Measurements from ENCODE around the gene FAM222A.

Gene FAM222A

GRCh38 chr12:109773384-109774011, 59.9 kb downstream of the FAM222A start:
- Histone ChIP-seq H3K79me2 (ENCODE audit: low read length) (peaks cover 17% of the 10 kb centered on the region), H2AFZ (ENCODE audit: low read depth, low read length) (peak overlapping the region; percentile 51), H3K27ac (ENCODE audit: low read length) (no peak overlapping the region), H3K36me3 (replicated peaks; ENCODE audit: low read depth, low read length) (no peaks in the 10 kb centered on the region), H3K4me1 (ENCODE audit: low read length) (peaks cover 26% of the 10 kb centered on the region), H3K27me3 (ENCODE audit: low read depth, low read length) (no peaks in the 10 kb centered on the region), H3K4me2 (ENCODE audit: low read length) (peak overlapping the region; percentile 83), H3K4me3 (ENCODE audit: low read length) (peak overlapping the region; percentile 84), H3K9ac (ENCODE audit: low read length) (peak overlapping the region; percentile 45), H3K9me3 (ENCODE audit: insufficient read depth, low read length) (no peaks in the 10 kb centered on the region), H4K20me1 (ENCODE audit: insufficient read depth, low read length) (no peaks in the 10 kb centered on the region)
- no peak for TF ChIP-seq EZH2phosphoT487 (IDR thresholded peaks at IDR 0.05; ENCODE audit: low read depth)
- TF ChIP-seq CTCF (IDR thresholded peaks at IDR 0.05; ENCODE audit: low read depth, low read length) = no peak

- Histone ChIP-seq H3K27ac (ENCODE audit: low read length) (no peak overlapping the region), H3K36me3 (replicated peaks; ENCODE audit: low read depth, low read length) (no peaks in the 10 kb centered on the region), H3K79me2 (ENCODE audit: low read length) (peaks cover 17% of the 10 kb centered on the region), H3K4me1 (ENCODE audit: low read length) (peaks cover 26% of the 10 kb centered on the region), H4K20me1 (ENCODE audit: insufficient read depth, low read length) (no peaks in the 10 kb centered on the region), H2AFZ (ENCODE audit: low read depth, low read length) (no peak overlapping the region), H3K9ac (ENCODE audit: low read length) (no peak overlapping the region), H3K4me3 (ENCODE audit: low read length) (no peak overlapping the region), H3K9me3 (ENCODE audit: insufficient read depth, low read length) (peaks cover 4% of the 10 kb centered on the region; the same call in 1 of the 2 replicates), H3K4me2 (ENCODE audit: low read length) (0 out of 2 replicates have a peak overlapping the region, but pooled peaks have one; percentile 16), H3K27me3 (ENCODE audit: low read depth, low read length) (no peaks in the 10 kb centered on the region)
- TF ChIP-seq EZH2phosphoT487 (IDR thresholded peaks at IDR 0.05; ENCODE audit: low read depth) = no peak
- TF ChIP-seq CTCF (IDR thresholded peaks at IDR 0.05; ENCODE audit: low read depth, low read length) = peak; percentile 86
These were observed 61.7 kb downstream of the FAM222A start for GRCh38 chr12:109775172-109775881.

- Histone ChIP-seq H3K79me2 (ENCODE audit: low read length) (peaks cover 12% of the 10 kb centered on the region), H3K27ac (ENCODE audit: low read length) (no peak overlapping the region), H3K9me3 (ENCODE audit: insufficient read depth, low read length) (peaks cover 4% of the 10 kb centered on the region; the same call in 1 of the 2 replicates), H3K4me3 (ENCODE audit: low read length) (no peak overlapping the region), H3K27me3 (ENCODE audit: low read depth, low read length) (no peaks in the 10 kb centered on the region), H3K9ac (ENCODE audit: low read length) (no peak overlapping the region), H3K36me3 (replicated peaks; ENCODE audit: low read depth, low read length) (no peaks in the 10 kb centered on the region), H3K4me1 (ENCODE audit: low read length) (peaks cover 26% of the 10 kb centered on the region), H3K4me2 (ENCODE audit: low read length) (no peak overlapping the region), H4K20me1 (ENCODE audit: insufficient read depth, low read length) (no peaks in the 10 kb centered on the region), H2AFZ (ENCODE audit: low read depth, low read length) (no peak overlapping the region)
- TF ChIP-seq CTCF (IDR thresholded peaks at IDR 0.05; ENCODE audit: low read depth, low read length) = no peak
- no peak for TF ChIP-seq EZH2phosphoT487 (IDR thresholded peaks at IDR 0.05; ENCODE audit: low read depth)
These were observed 63.0 kb downstream of the FAM222A start for GRCh38 chr12:109776624-109777023.

GRCh38 chr12:109777544-109777943, 63.9 kb downstream of the FAM222A start:
- H3K27me3 ChIP-seq (ENCODE audit: low read depth, low read length) = no peaks in the 10 kb centered on the region
- H3K36me3 ChIP-seq (replicated peaks; ENCODE audit: low read depth, low read length) = no peaks in the 10 kb centered on the region
- no peaks in the 10 kb centered on the region for H4K20me1 ChIP-seq (ENCODE audit: insufficient read depth, low read length)
- H3K4me1 ChIP-seq (ENCODE audit: low read length) = peaks cover 21% of the 10 kb centered on the region
- TF ChIP-seq CTCF (IDR thresholded peaks at IDR 0.05; ENCODE audit: low read depth, low read length) = no peak
- no peak for TF ChIP-seq EZH2phosphoT487 (IDR thresholded peaks at IDR 0.05; ENCODE audit: low read depth)
- peaks cover 3% of the 10 kb centered on the region; the same call in 1 of the 2 replicates for H3K79me2 ChIP-seq (ENCODE audit: low read length)
- H3K4me2 ChIP-seq (ENCODE audit: low read length) = peak overlapping the region; percentile 67
- H3K27ac ChIP-seq (ENCODE audit: low read length) = no peak overlapping the region
- peak overlapping the region; percentile 68 for H3K4me3 ChIP-seq (ENCODE audit: low read length)
- H3K9ac ChIP-seq (ENCODE audit: low read length) = peak overlapping the region; percentile 38
- H3K9me3 ChIP-seq (ENCODE audit: insufficient read depth, low read length) = peaks cover 4% of the 10 kb centered on the region; the same call in 1 of the 2 replicates
- H2AFZ ChIP-seq (ENCODE audit: low read depth, low read length) = peak overlapping the region; percentile 84

Measured in OCI-LY3 (cell line).